ENCODE measurements around the gene CDH16. TPM values are rescaled to one million over a fixed set of nuclear protein-coding genes. Genes with fewer than 3 reads are reported as not detected.

The CDH16 gene
- total and polyA plus RNA-seq, 2 of the 13 experiments (the other 11 are each of a cell fraction or from before 2014, with no cell fraction given): 2.7 to 3.9 TPM

GRCh38 chr16:66872943-66873684 lies 45.6 kb downstream of the CDH16 start (continued):
- TF ChIP-seq ZNF639 (CRISPR knock-in tag; conservative IDR thresholded peaks at IDR 0.05): 0 out of 2 replicates have a peak, but pooled peaks have one; percentile 35
- TF ChIP-seq MED1 (CRISPR knock-in tag; IDR thresholded peaks at IDR 0.05): peak; percentile 68; the same call in 1 of the 2 replicates
- TF ChIP-seq ZNF160 (CRISPR knock-in tag; IDR thresholded peaks at IDR 0.05): peak; percentile 86; the same call in 1 of the 2 replicates
- no peak for TF ChIP-seq TCF12 (IDR thresholded peaks at IDR 0.05)
- TF ChIP-seq TCF12 (CRISPR knock-in tag; IDR thresholded peaks at IDR 0.05): 0 out of 2 replicates have a peak, but pooled peaks have one; percentile 41
- TF ChIP-seq SSRP1 (CRISPR knock-in tag; IDR thresholded peaks at IDR 0.05): no peak
- TF ChIP-seq MXI1 (IDR thresholded peaks at IDR 0.05; ENCODE audit: borderline replicate concordance, low read depth, low read length): no peak; the same call in 2 of the 3 replicates
- peak; percentile 77; the same call in 1 of the 2 replicates for TF ChIP-seq ZNF563 (CRISPR knock-in tag; IDR thresholded peaks at IDR 0.05)
- 0 out of 2 replicates have a peak, but pooled peaks have one; percentile 30 for TF ChIP-seq ZNF629 (CRISPR knock-in tag; conservative IDR thresholded peaks at IDR 0.05)
- TF ChIP-seq ZNF558 (CRISPR knock-in tag; IDR thresholded peaks at IDR 0.05; ENCODE audit: borderline replicate concordance): 0 out of 2 replicates have a peak, but pooled peaks have one; percentile 62
- no peak for TF ChIP-seq FUBP1 (CRISPR knock-in tag; IDR thresholded peaks at IDR 0.05; ENCODE audit: borderline replicate concordance)
- no peak for TF ChIP-seq ZNF567 (CRISPR knock-in tag; IDR thresholded peaks at IDR 0.05; ENCODE audit: borderline replicate concordance)
- TF ChIP-seq ZMAT3 (CRISPR knock-in tag; conservative IDR thresholded peaks at IDR 0.05): no peak
- TF ChIP-seq LCORL (IDR thresholded peaks at IDR 0.05): no peak
- TF ChIP-seq LCORL (CRISPR knock-in tag; IDR thresholded peaks at IDR 0.05): peak; percentile 81
- no peak for TF ChIP-seq RFXANK (CRISPR knock-in tag; IDR thresholded peaks at IDR 0.05)
- TF ChIP-seq ZNF746 (CRISPR knock-in tag; IDR thresholded peaks at IDR 0.05): 0 out of 2 replicates have a peak, but pooled peaks have one; percentile 63

Data from HepG2 (cell line).